ENCODE data around the gene DUSP18. TPM values are rescaled to one million over a fixed set of nuclear protein-coding genes. Genes with fewer than 3 reads are reported as not detected.
A peak's percentile ranks its signal among the peaks of the same experiment; 100 is the strongest.
"Not testable (repeated sequence)": the region's sequence is repeated elsewhere in the genome, so short reads cannot be mapped to it uniquely, and the experiment has no call there.

Gene DUSP18
- polyA plus RNA-seq, 3 donors = 13.2 to 34.5 (median 18.9) TPM

DNA sequence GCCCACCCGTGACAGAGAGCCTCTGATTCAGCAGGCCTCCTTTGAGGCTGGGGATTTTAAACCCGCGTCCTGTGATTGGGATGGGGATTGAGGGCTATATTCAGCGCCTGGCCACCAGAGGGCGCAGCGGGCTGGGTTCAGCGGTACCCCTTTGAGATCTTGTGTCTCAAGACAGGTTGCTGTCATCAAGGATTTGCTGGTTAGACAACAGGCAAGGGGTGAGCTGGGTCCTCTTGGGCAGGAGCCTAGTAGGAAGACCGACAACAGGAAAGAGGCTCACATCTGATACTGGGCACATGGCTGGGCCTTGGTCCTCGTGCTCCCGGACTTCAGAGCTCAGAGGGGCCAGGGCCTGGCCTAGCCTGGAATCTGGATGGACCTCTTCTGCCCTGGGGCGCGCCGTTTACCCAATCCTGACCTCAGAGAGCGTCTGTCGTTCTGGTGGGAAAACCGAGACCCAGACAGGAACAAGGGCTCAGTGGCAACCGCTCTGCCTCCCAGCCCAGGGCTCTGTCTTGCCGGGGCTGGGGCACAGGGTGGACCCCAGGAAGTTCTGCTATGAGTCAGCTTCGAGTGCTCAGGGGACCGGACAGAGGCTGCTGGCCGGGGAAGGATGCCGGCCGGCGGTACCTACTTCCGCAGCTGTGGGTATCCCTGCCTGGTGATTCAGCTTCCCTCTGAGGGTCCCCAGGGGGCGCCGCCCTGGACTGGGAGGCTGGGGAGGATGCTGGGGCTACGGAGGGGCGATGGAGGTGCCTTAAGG lies 33.0 kb downstream of the DUSP18 start:
- peak; percentile 90 to 97 (median 95) for DNase-seq
- WGBS (ENCODE audit: insufficient coverage) = 5% methylated on average over 26 of the region's 29 CpGs
- Histone ChIP-seq H2AFZ (ENCODE audit: insufficient read depth, low read depth, low read length, poor library complexity, severe bottlenecking) (peak overlapping the region; percentile 87), H3K27me3 (ENCODE audit: control insufficient read depth in 2 of 2, insufficient read depth in 2 of 2, low read length in 2 of 2) (peaks cover 0 to 6% of the 10 kb centered on the region in 2 donors), H3K36me3 (replicated peaks in 1 of 2; ENCODE audit: control insufficient read depth in 1 of 2, insufficient read depth in 2 of 2, low read length in 2 of 2) (no peaks in the 10 kb centered on the region), H3K79me2 (ENCODE audit: insufficient read depth, low read length) (no peaks in the 10 kb centered on the region), H4K20me1 (ENCODE audit: insufficient read depth, low read length) (no peaks in the 10 kb centered on the region), H3K4me3 (replicated peaks in 1 of 3; ENCODE audit: low read depth in 2 of 3, low read length in 3 of 3) (peak overlapping the region; percentile 29 to 79 (median 55)), H3K27ac (ENCODE audit: low read depth in 1 of 2, low read length in 2 of 2) (peak overlapping the region; percentile 92), H3K4me2 (replicated peaks; ENCODE audit: extremely low read depth, low read length, poor library complexity, severe bottlenecking) (peak overlapping the region; percentile 98), H3K9ac (ENCODE audit: insufficient read depth, low read length, poor library complexity, severe bottlenecking) (peak overlapping the region; percentile 74), H3K4me1 (ENCODE audit: control insufficient read depth in 1 of 2, insufficient read depth in 2 of 2, low read length in 2 of 2) (peaks cover 28 to 33% of the 10 kb centered on the region in 2 donors), H3K9me3 (replicated peaks in 1 of 2; ENCODE audit: control insufficient read depth in 1 of 2, insufficient read depth in 1 of 2, low read length in 2 of 2) (no peaks in the 10 kb centered on the region)
- H3K36me3 Mint-ChIP-seq = no peaks in the 10 kb centered on the region
- intact Hi-C loops (cut with micrococcal nuclease) = loop anchor here in 1 of 2 donors (1.0 to 2.0 kb wide), 4 partner anchors 14 to 120 kb away; partner anchors contain the start of genes DUSP18 and TCN2
- H3K4me3 Mint-ChIP-seq = peak overlapping the region; percentile 70 to 86
- peak overlapping the region; percentile 92 to 98 (median 93) for H3K27ac Mint-ChIP-seq
- H3K4me1 Mint-ChIP-seq = peaks cover 21% of the 10 kb centered on the region
- peaks cover 0 to 7% (median 2%) of the 10 kb centered on the region in 7 donors for H3K9me3 Mint-ChIP-seq
- peaks cover 4 to 11% (median 5%) of the 10 kb centered on the region in 3 donors for H3K27me3 Mint-ChIP-seq (ENCODE audit: low read depth in 3 of 3)
- TF ChIP-seq, protein P1, sequence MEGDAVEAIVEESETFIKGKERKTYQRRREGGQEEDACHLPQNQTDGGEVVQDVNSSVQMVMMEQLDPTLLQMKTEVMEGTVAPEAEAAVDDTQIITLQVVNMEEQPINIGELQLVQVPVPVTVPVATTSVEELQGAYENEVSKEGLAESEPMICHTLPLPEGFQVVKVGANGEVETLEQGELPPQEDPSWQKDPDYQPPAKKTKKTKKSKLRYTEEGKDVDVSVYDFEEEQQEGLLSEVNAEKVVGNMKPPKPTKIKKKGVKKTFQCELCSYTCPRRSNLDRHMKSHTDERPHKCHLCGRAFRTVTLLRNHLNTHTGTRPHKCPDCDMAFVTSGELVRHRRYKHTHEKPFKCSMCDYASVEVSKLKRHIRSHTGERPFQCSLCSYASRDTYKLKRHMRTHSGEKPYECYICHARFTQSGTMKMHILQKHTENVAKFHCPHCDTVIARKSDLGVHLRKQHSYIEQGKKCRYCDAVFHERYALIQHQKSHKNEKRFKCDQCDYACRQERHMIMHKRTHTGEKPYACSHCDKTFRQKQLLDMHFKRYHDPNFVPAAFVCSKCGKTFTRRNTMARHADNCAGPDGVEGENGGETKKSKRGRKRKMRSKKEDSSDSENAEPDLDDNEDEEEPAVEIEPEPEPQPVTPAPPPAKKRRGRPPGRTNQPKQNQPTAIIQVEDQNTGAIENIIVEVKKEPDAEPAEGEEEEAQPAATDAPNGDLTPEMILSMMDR (IDR thresholded peaks at IDR 0.05) = peak; percentile 94

GRCh38 chr22:30631469-30631868 lies 36.2 kb downstream of the DUSP18 start:
- peaks cover 20 to 31% of the 10 kb centered on the region in 2 donors for H3K4me1 ChIP-seq (ENCODE audit: control insufficient read depth in 1 of 2, insufficient read depth in 2 of 2, low read length in 2 of 2)
- H3K4me3 ChIP-seq (replicated peaks in 1 of 3; ENCODE audit: low read depth in 2 of 3, low read length in 3 of 3); H3K9me3 ChIP-seq (replicated peaks in 1 of 2; ENCODE audit: control insufficient read depth in 1 of 2, insufficient read depth in 1 of 2, low read length in 2 of 2); H3K79me2 ChIP-seq (ENCODE audit: insufficient read depth, low read length); H4K20me1 ChIP-seq (ENCODE audit: insufficient read depth, low read length); H3K9ac ChIP-seq (ENCODE audit: insufficient read depth, low read length, poor library complexity, severe bottlenecking); H3K9me3 Mint-ChIP-seq; H3K27ac Mint-ChIP-seq; H3K27ac ChIP-seq (ENCODE audit: low read depth in 1 of 2, low read length in 2 of 2); H3K27me3 Mint-ChIP-seq (ENCODE audit: low read depth in 3 of 3); H3K36me3 Mint-ChIP-seq; intact Hi-C loops (cut with micrococcal nuclease); H2AFZ ChIP-seq (ENCODE audit: insufficient read depth, low read depth, low read length, poor library complexity, severe bottlenecking); H3K36me3 ChIP-seq (replicated peaks in 1 of 2; ENCODE audit: control insufficient read depth in 1 of 2, insufficient read depth in 2 of 2, low read length in 2 of 2); H3K4me2 ChIP-seq (replicated peaks; ENCODE audit: extremely low read depth, low read length, poor library complexity, severe bottlenecking); DNase-seq; H3K4me3 Mint-ChIP-seq; H3K27me3 ChIP-seq (ENCODE audit: control insufficient read depth in 2 of 2, insufficient read depth in 2 of 2, low read length in 2 of 2): not testable (repeated sequence)
- WGBS (ENCODE audit: insufficient coverage) = no CpG with 5 or more reads among the region's 31 CpGs
- peaks cover 31% of the 10 kb centered on the region for H3K4me1 Mint-ChIP-seq
